HG03103 (cell line): ENCODE results near the gene TOR3A.

Source experiments
- ATAC-seq: cut with Tn5 transposase; IDR thresholded peaks from one replicate; pipeline ENCODE4 v1.9.1; 2021; ENCODE audit warnings: low read depth; ENCODE audit not compliant: unreplicated experiment

TOR3A gene

DNA sequence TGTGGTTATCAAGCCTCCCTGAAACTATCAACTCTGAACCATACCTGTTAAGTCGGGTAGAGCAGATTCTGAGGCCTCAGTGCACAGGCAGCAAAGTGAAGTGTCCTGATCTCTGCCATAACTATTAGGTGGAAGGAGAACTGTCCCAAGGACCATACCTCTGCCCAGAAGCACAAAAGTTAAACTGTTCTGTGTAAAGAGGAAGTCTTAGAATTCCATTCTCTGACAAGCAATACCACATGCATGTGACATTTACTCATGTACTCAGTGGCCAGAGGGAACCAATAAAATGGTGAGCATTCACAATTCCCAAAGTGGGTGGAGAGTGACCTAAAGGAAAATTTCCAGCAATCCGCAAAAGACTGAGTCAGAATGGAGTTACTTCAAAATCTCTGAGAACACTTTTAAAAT, 61.0 kb downstream of the TOR3A start:
- ATAC-seq, result no peak

DNA sequence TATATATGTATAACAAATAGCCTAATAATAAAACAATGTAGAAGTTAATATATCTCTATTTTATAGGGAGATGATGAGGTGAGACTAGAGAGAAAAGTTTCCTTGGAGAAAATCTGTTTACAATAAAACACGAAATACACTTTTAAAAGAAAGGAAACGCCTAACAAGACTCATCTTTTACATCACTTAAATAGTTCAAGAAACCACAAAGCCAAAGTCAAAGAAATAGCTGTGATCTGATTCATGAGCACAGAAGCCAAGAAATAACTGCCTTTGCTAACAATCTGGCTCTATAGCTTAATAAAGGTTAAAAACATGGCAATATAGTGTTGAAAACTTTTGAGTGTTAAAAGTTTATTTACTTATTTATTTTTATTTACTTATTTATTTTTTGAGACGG, 61.5 kb downstream of the TOR3A start:
- no peak for ATAC-seq

DNA sequence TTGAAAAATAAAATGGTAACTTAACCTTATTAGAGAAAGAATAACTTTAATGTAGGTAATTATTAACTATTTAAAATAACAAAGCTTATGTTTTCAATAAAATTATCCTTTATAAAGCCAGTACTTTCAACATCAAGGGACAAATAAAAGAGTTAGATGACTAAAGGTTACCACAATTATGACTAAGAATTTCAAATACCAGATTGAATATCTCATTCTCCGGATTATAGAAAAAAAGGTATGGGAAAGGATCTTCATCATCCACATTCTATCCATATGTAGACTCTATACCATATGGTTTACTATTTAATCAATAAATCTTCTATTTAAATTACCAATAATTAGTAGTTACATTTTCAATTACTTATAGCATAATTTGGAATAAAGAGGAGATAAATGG, 62.8 kb downstream of the TOR3A start:
- no peak for ATAC-seq

DNA sequence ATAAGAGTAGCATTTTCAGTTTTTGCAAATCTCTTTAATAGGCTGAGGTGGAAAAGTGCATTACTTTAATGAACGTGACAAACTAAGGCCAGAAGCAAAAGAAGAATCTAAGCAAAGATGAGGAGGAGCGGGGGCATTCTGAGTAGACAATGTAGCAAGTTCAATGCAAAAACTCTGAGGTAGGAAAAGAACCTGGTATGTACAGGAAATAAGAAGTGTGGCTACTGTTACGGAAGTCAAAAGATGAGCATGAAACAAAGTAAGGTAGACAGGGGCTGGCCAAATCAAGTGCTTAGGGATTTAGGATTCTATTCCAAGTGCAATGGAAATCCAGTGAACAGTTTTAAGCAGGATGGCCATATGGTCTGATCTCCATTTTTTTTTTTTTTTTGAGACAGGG, 63.7 kb downstream of the TOR3A start:
- ATAC-seq, result no peak
